H1 (cell line): ENCODE results near the gene KRTAP10-12.

Source experiments
- CTCF ChIP-seq, 3 experiments: IDR thresholded peaks; 1 replicate in 2 of 3; 2 replicates in 1 of 3; pipeline versions ENCODE4 v1.5.1 to v1.6.1; 2011; ENCODE audit warnings: low read length in 3 of 3, mild to moderate bottlenecking in 3 of 3, inconsistent platforms in 2 of 3, low read depth in 1 of 3, moderate library complexity in 1 of 3; ENCODE audit not compliant: insufficient read depth in 1 of 3; ENCODE audit errors: control extremely low read depth in 1 of 3
- EP300 ChIP-seq, 2 experiments: IDR thresholded peaks; 1 replicate in 1 of 2; 2 replicates in 1 of 2; pipeline ENCODE4 v1.6.1; 2011 to 2012; ENCODE audit warnings: low read depth in 2 of 2, low read length in 2 of 2, mild to moderate bottlenecking in 2 of 2, borderline replicate concordance in 1 of 2, inconsistent platforms in 1 of 2, moderate library complexity in 1 of 2
- EZH2 ChIP-seq: fragments of 200-600 bp; sonication (generic); IDR thresholded peaks from 2 replicates; pipeline ENCODE4 v1.7.1; 2012; ENCODE audit warnings: low read depth, mild to moderate bottlenecking, moderate library complexity, low read length, inconsistent platforms; ENCODE audit not compliant: severe bottlenecking
- MAFK ChIP-seq: IDR thresholded peaks from 2 replicates; pipeline ENCODE4 v1.6.1; 2012; ENCODE audit warnings: low read depth, mild to moderate bottlenecking, improper control_type of control experiment, low read length
- POLR2A ChIP-seq, 2 experiments: IDR thresholded peaks; 1 replicate in 1 of 2; 2 replicates in 1 of 2; pipeline ENCODE4 v1.6.1; 2011; ENCODE audit warnings: low read depth in 2 of 2, low read length in 2 of 2, mild to moderate bottlenecking in 2 of 2; ENCODE audit errors: control extremely low read depth in 1 of 2
- RAD21 ChIP-seq, 2 experiments: IDR thresholded peaks in 1 of 2; conservative IDR thresholded peaks in 1 of 2; 2 replicates each; pipeline ENCODE4 v1.6.1; 2011; ENCODE audit warnings: low read depth in 2 of 2, low read length in 2 of 2, improper control_type of control experiment in 1 of 2, inconsistent platforms in 1 of 2, mild to moderate bottlenecking in 1 of 2, moderate library complexity in 1 of 2
- TEAD4 ChIP-seq: IDR thresholded peaks from 2 replicates; pipeline ENCODE4 v1.6.1; 2012; ENCODE audit warnings: low read depth, low read length, inconsistent platforms, mixed read lengths
- TF ChIP-seq, protein P1 (sequence below): IDR thresholded peaks from 2 replicates; pipeline ENCODE4 v1.6.1; 2012; ENCODE audit warnings: inconsistent platforms

GRCh38 chr21:44701023-44701400, 4.0 kb downstream of the KRTAP10-12 start:
- TF ChIP-seq CTCF (IDR thresholded peaks at IDR 0.05; ENCODE audit: control extremely low read depth in 1 of 3, insufficient read depth in 1 of 3, low read depth in 1 of 3, low read length in 3 of 3) (no peak), EP300 (IDR thresholded peaks at IDR 0.05; ENCODE audit: borderline replicate concordance in 1 of 2, low read depth in 2 of 2, low read length in 2 of 2) (no peak), TEAD4 (no peak), MAFK (no peak), EZH2 (no peak), RAD21 (IDR thresholded peaks at IDR 0.05 in 1 of 2, conservative IDR thresholded peaks at IDR 0.05 in 1 of 2; ENCODE audit: low read depth in 2 of 2, low read length in 2 of 2) (no peak), POLR2A (IDR thresholded peaks at IDR 0.05; ENCODE audit: control extremely low read depth in 1 of 2, low read depth in 2 of 2, low read length in 2 of 2) (no peak)
- TF ChIP-seq, protein P1, sequence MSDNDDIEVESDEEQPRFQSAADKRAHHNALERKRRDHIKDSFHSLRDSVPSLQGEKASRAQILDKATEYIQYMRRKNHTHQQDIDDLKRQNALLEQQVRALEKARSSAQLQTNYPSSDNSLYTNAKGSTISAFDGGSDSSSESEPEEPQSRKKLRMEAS, result no peak
